Upper lobe of right lung (tissue), 1 donor: ENCODE measurements around the gene EPHX1. TPM values are rescaled to one million over a fixed set of nuclear protein-coding genes. Genes with fewer than 3 reads are reported as not detected.

ENCODE experiments used
- ATAC-seq: fragments of 200-7000 bp; cut with Tn5 transposase; one replicate; pipeline ENCODE4 v1.9.1; 2020; ENCODE audit warnings: mild to moderate bottlenecking, moderate library complexity
- DNase-seq: peaks from one replicate; pipeline ENCODE4 v3.0.0-alpha.2; 2020
- H3K27ac ChIP-seq: fragments of 200-600 bp; one replicate; pipeline ENCODE4 v1.8.0; 2022
- H3K27me3 ChIP-seq: fragments of 200-600 bp; one replicate; pipeline ENCODE4 v1.8.0; 2022; ENCODE audit warnings: mild to moderate bottlenecking
- H3K36me3 ChIP-seq: fragments of 200-600 bp; one replicate; pipeline ENCODE4 v1.8.0; 2022
- H3K4me1 ChIP-seq: fragments of 200-600 bp; one replicate; pipeline ENCODE4 v1.8.0; 2022
- H3K4me3 ChIP-seq: fragments of 200-600 bp; one replicate; pipeline ENCODE4 v1.8.0; 2022; ENCODE audit warnings: mild to moderate bottlenecking
- H3K9me3 ChIP-seq: fragments of 200-600 bp; one replicate; pipeline ENCODE4 v1.8.0; 2022
- CTCF ChIP-seq: fragments of 200-600 bp; IDR thresholded peaks from one replicate; pipeline ENCODE4 v1.8.0; 2022; ENCODE audit warnings: antibody characterized with exemption
- intact Hi-C: fragments of 100-400 bp; cut with DNase I; formaldehyde crosslinking; loops from one replicate; pipeline ENCODE4 v1.11.0; 2022
- total RNA-seq: library from RNA; stranded (reverse); fragmentation: NEBNext Ultra II Directional; extraction: Animal tissue kit (Norgen Biotek cat#: 25700); gene quantifications from one replicate; pipeline ENCODE4 v1.2.1, GENCODE V29; 2021
- donor health status: DM: no; HTN: yes; CAD: no; lungs with severe emphysema.

EPHX1 gene
- total RNA-seq, 1 donor from 2014 or later: 245 TPM

- H3K9me3 ChIP-seq: no peaks in the 10 kb centered on the region
- H3K4me1 ChIP-seq: peaks cover 47% of the 10 kb centered on the region
- no peak for DNase-seq
- H3K4me3 ChIP-seq: peak overlapping the region; percentile 99
- intact Hi-C loops: no loop called here
- H3K36me3 ChIP-seq: peaks cover 13% of the 10 kb centered on the region
- no peaks in the 10 kb centered on the region for H3K27me3 ChIP-seq
- no peak for ATAC-seq
- H3K27ac ChIP-seq: peak overlapping the region; percentile 42
- TF ChIP-seq CTCF: no peak
These were observed 70.3 kb downstream of the EPHX1 start for GRCh38 chr1:225880222-225880588.

- no peak for TF ChIP-seq CTCF
- ATAC-seq (no peak), DNase-seq (no peak)
- H3K27ac ChIP-seq: peak overlapping the region; percentile 95
- H3K4me3 ChIP-seq: peak overlapping the region; percentile 99
- intact Hi-C loops: no loop called here
- no peaks in the 10 kb centered on the region for H3K27me3 ChIP-seq
- no peaks in the 10 kb centered on the region for H3K9me3 ChIP-seq
- H3K4me1 ChIP-seq: peaks cover 47% of the 10 kb centered on the region
- peaks cover 9% of the 10 kb centered on the region for H3K36me3 ChIP-seq
These were observed 70.7 kb downstream of the EPHX1 start for GRCh38 chr1:225880636-225881035.

GRCh38 chr1:225881081-225881958, 71.4 kb downstream of the EPHX1 start:
- Histone ChIP-seq H3K9me3 (no peaks in the 10 kb centered on the region), H3K27me3 (no peaks in the 10 kb centered on the region), H3K4me3 (peak overlapping the region; percentile 99), H3K4me1 (peaks cover 45% of the 10 kb centered on the region), H3K27ac (peak overlapping the region; percentile 95), H3K36me3 (peaks cover 8% of the 10 kb centered on the region)
- intact Hi-C loops: no loop called here
- ATAC-seq (peak; percentile 60), DNase-seq (peak; percentile 85)
- TF ChIP-seq CTCF: no peak

GRCh38 chr1:225881959-225882693, 72.2 kb downstream of the EPHX1 start, which contains the start of gene TMEM63A:
Gene TMEM63A, minus strand, starts transcription at chr1:225882380. Its CDS starts 4,800 bp downstream, at chr1:225877580.
- peak within 1 kb of the TSS; percentile 99 for H3K4me3 ChIP-seq
- H3K9me3 ChIP-seq: no peaks in the 10 kb centered on the region
- H3K27ac ChIP-seq: peak within 1 kb of the TSS; percentile 95
- H3K27me3 ChIP-seq: no peaks in the 10 kb centered on the region
- TF ChIP-seq CTCF: peak; percentile 51
- ATAC-seq: peak; percentile 87
- DNase-seq: peak; percentile 97
- peaks cover 4% of the 10 kb centered on the region for H3K36me3 ChIP-seq
- H3K4me1 ChIP-seq: peaks cover 41% of the 10 kb centered on the region
- intact Hi-C loops: no loop called here

- ATAC-seq: peak; percentile 39
- DNase-seq: peak; percentile 84
- no peak for TF ChIP-seq CTCF
- H3K36me3 ChIP-seq: no peaks in the 10 kb centered on the region
- H3K27me3 ChIP-seq: no peaks in the 10 kb centered on the region
- H3K9me3 ChIP-seq: no peaks in the 10 kb centered on the region
- intact Hi-C loops: no loop called here
- H3K4me1 ChIP-seq: peaks cover 33% of the 10 kb centered on the region
- peak overlapping the region; percentile 95 for H3K27ac ChIP-seq
- H3K4me3 ChIP-seq: peak overlapping the region; percentile 99
These were observed 73.0 kb downstream of the EPHX1 start for GRCh38 chr1:225882694-225883615.
